Endothelial cell of umbilical vein (primary cell): Measurements from ENCODE around the gene RAI1. TPM values are rescaled to one million over a fixed set of nuclear protein-coding genes. Genes with fewer than 3 reads are reported as not detected.

Experiments used
- BruUV-seq: library from RNA; stranded (reverse); fragments of 400-500 nt; replicated peaks from 2 replicates; lab custom pipeline; 2021; lab: Mats Ljungman, UMichigan
- CTCF ChIA-PET: fragments of 300-600, 350-600 bp; sonication (Branson Sonifier 250); formaldehyde crosslinking; loops from one replicate; lab custom pipeline; 2021; ENCODE audit warnings: antibody characterized with exemption, inconsistent platforms; lab: Charles Lee
- POLR2A ChIA-PET: fragments of 300-600, 350-600 bp; sonication (Branson Sonifier 250); formaldehyde crosslinking; loops from one replicate; lab custom pipeline; 2021; ENCODE audit warnings: antibody characterized with exemption, inconsistent platforms; lab: Charles Lee
- DNase-seq: peaks from one replicate; pipeline ENCODE4 v3.0.0-alpha.2; 2011; ENCODE audit warnings: low read depth, low spot score
- FAIRE-seq: peaks from 2 replicates; lab custom pipeline; 2011; peaks lifted over from hg19 to GRCh38; lab: Jason Lieb, UNC
- H2AFZ ChIP-seq: 2 replicates; pipeline ENCODE4 v1.6.0; 2012; ENCODE audit warnings: low read depth, low read length, control low read depth, inconsistent platforms
- H3K27ac ChIP-seq: 2 replicates; pipeline ENCODE4 v1.5.1; 2011; ENCODE audit warnings: low read depth, mild to moderate bottlenecking, control low read depth, low read length, moderate library complexity; ENCODE audit not compliant: insufficient read depth
- H3K27me3 ChIP-seq, 2 experiments: 2 replicates each; pipeline versions ENCODE4 v1.6.0 to v1.6.1; 2011; ENCODE audit warnings: low read length in 2 of 2, mixed read lengths in 1 of 2; ENCODE audit not compliant: control insufficient read depth in 2 of 2, insufficient read depth in 2 of 2
- H3K36me3 ChIP-seq, 2 experiments: 2 replicates in 1 of 2; 3 replicates in 1 of 2; pipeline ENCODE4 v1.5.1; 2011; ENCODE audit warnings: low read length in 2 of 2, mild to moderate bottlenecking in 1 of 2, moderate library complexity in 1 of 2; ENCODE audit not compliant: control insufficient read depth in 2 of 2, insufficient read depth in 2 of 2; ENCODE audit errors: extremely low read depth in 1 of 2
- H3K4me1 ChIP-seq: 3 replicates; pipeline ENCODE4 v1.5.1; 2011; ENCODE audit warnings: mild to moderate bottlenecking, low read length; ENCODE audit not compliant: control insufficient read depth, insufficient read depth; ENCODE audit errors: extremely low read depth
- H3K4me2 ChIP-seq: 2 replicates; pipeline ENCODE4 v1.6.1; 2011; ENCODE audit warnings: low read length, control low read depth, mixed read lengths; ENCODE audit not compliant: insufficient read depth
- H3K4me3 ChIP-seq, 3 experiments: fragments of 200-600 bp in 1 of 3; sonication (generic), shearing (Covaris generic) in 1 of 3; replicated peaks in 1 of 3; 2 replicates each; pipeline ENCODE4 v1.5.1; 2011 to 2016; ENCODE audit warnings: control low read depth in 3 of 3, low read length in 3 of 3, mild to moderate bottlenecking in 2 of 3, inconsistent platforms in 1 of 3, low read depth in 1 of 3, moderate library complexity in 1 of 3; ENCODE audit not compliant: insufficient read depth in 1 of 3
- H3K79me2 ChIP-seq: 2 replicates; pipeline ENCODE4 v1.6.0; 2012; ENCODE audit warnings: low read length, inconsistent platforms; ENCODE audit not compliant: control insufficient read depth, insufficient read depth
- H3K9ac ChIP-seq: replicated peaks from 2 replicates; pipeline ENCODE3; 2011; ENCODE audit warnings: low read length, control low read depth; ENCODE audit not compliant: insufficient read depth; ENCODE audit errors: extremely low read depth
- H3K9me1 ChIP-seq: replicated peaks from 3 replicates; pipeline ENCODE4 v1.6.0; 2011; ENCODE audit warnings: mild to moderate bottlenecking, low read length; ENCODE audit not compliant: control insufficient read depth, insufficient read depth; ENCODE audit errors: extremely low read depth
- H3K9me3 ChIP-seq: replicated peaks from 2 replicates; pipeline ENCODE4 v1.5.1; 2012; ENCODE audit warnings: low read length, inconsistent platforms; ENCODE audit not compliant: control insufficient read depth, insufficient read depth
- H4K20me1 ChIP-seq: replicated peaks from 2 replicates; pipeline ENCODE3; 2011; ENCODE audit warnings: mild to moderate bottlenecking, low read length; ENCODE audit not compliant: control insufficient read depth, insufficient read depth; ENCODE audit errors: extremely low read depth
- CTCF ChIP-seq, 2 donors: IDR thresholded peaks; 1 replicate in 1 of 2; 2 replicates in 1 of 2; pipeline ENCODE4 v1.5.1; 2011; ENCODE audit warnings: low read length in 2 of 2, mild to moderate bottlenecking in 2 of 2, moderate library complexity in 2 of 2, control low read depth in 1 of 2, inconsistent platforms in 1 of 2, low read depth in 1 of 2; ENCODE audit not compliant: insufficient read depth in 1 of 2; ENCODE audit errors: extremely low read depth in 1 of 2
- EZH2 ChIP-seq: IDR thresholded peaks from 2 replicates; pipeline ENCODE4 v1.6.1; 2012; ENCODE audit warnings: borderline replicate concordance, low read depth, mild to moderate bottlenecking, moderate library complexity, low read length, inconsistent platforms; ENCODE audit not compliant: severe bottlenecking
- FOS ChIP-seq: IDR thresholded peaks from 2 replicates; pipeline ENCODE4 v1.6.1; 2011; ENCODE audit warnings: mild to moderate bottlenecking, low read length, moderate library complexity, borderline replicate concordance; ENCODE audit not compliant: insufficient read depth
- GATA2 ChIP-seq: IDR thresholded peaks from 2 replicates; pipeline ENCODE4 v1.7.0; 2011; ENCODE audit warnings: low read depth, mild to moderate bottlenecking, moderate library complexity, mixed read lengths, low read length; ENCODE audit not compliant: insufficient read length, insufficient read depth
- JUN ChIP-seq: IDR thresholded peaks from 2 replicates; pipeline ENCODE4 v1.6.1; 2011; ENCODE audit warnings: borderline replicate concordance, low read depth; ENCODE audit not compliant: insufficient read length, insufficient read depth
- MAX ChIP-seq: IDR thresholded peaks from 2 replicates; pipeline ENCODE4 v1.6.1; 2011; ENCODE audit not compliant: insufficient read depth, insufficient read length
- MYC ChIP-seq: IDR thresholded peaks from one replicate; pipeline ENCODE4 v1.6.1; 2011; ENCODE audit warnings: mild to moderate bottlenecking, low read depth, low read length
- POLR2A ChIP-seq: IDR thresholded peaks from 2 replicates; pipeline ENCODE4 v1.6.1; 2012; ENCODE audit warnings: low read depth, mild to moderate bottlenecking, control low read depth, low read length
- POLR2AphosphoS5 ChIP-seq: IDR thresholded peaks from 2 replicates; pipeline ENCODE4 v1.6.1; 2012; ENCODE audit warnings: low read depth, mild to moderate bottlenecking, control low read depth, low read length, moderate library complexity; ENCODE audit not compliant: insufficient read depth
- dilution Hi-C: fragments of 300-500 bp; cut with MboI; formaldehyde crosslinking; loops from one replicate; pipeline ENCODE4 v1.15.0; 2019; ENCODE audit warnings: low sequenced_read_pairs; ENCODE audit not compliant: extremely low pct_ligation_motif_present
- intact Hi-C: fragments of 100-400 bp; cut with micrococcal nuclease; formaldehyde crosslinking; loops from one replicate; pipeline ENCODE4 v1.10.0; 2022
- polyA plus RNA-seq, 4 experiments: library from polyadenylated mRNA; depleted of rRNA in 3 of 4; stranded (reverse) in 3 of 4; unstranded in 1 of 4; fragments of >200 nt; gene quantifications; 2 replicates each; pipeline versions ENCODE4 v1.2.1 to v1.2.3, GENCODE V29; 2011 to 2012; ENCODE audit warnings: missing spikeins in 1 of 4
- total RNA-seq: library from RNA; stranded (reverse); gene quantifications from 2 replicates; pipeline ENCODE4 v1.2.3, GENCODE V29; 2021

Gene RAI1
- total and polyA plus RNA-seq, 2 donors (not counting 3 experiments of a cell fraction or from before 2014, with no cell fraction given): 7.8 to 43.3 TPM

GRCh38 chr17:17805575-17805974, 124.3 kb downstream of the RAI1 start:
- no peak for FAIRE-seq
- no peaks in the 10 kb centered on the region for H3K27me3 ChIP-seq
- no peaks in the 10 kb centered on the region for H3K9me1 ChIP-seq
- H4K20me1 ChIP-seq: no peaks in the 10 kb centered on the region
- H3K4me2 ChIP-seq: no peak overlapping the region
- no peaks in the 10 kb centered on the region for H3K79me2 ChIP-seq
- H3K9ac ChIP-seq: no peak overlapping the region
- no peak overlapping the region for H3K27ac ChIP-seq
- ChIA-PET CTCF (interaction anchor here (1.1 kb wide), 1 partner anchor 114 kb away, joined by 4 read pairs; no protein-coding TSS in a partner anchor), POLR2A (no interaction called here)
- H3K4me1 ChIP-seq: no peaks in the 10 kb centered on the region
- TF ChIP-seq FOS (no peak), GATA2 (no peak), MYC (no peak), POLR2A (no peak), POLR2AphosphoS5 (no peak), MAX (no peak), EZH2 (no peak), JUN (no peak), CTCF (IDR thresholded peaks at IDR 0.05; ENCODE audit: extremely low read depth in 1 of 2, insufficient read depth in 1 of 2, low read depth in 1 of 2, low read length in 2 of 2) (no peak)
- H3K9me3 ChIP-seq: no peaks in the 10 kb centered on the region
- H3K4me3 ChIP-seq: no peak overlapping the region
- DNase-seq: no peak
- dilution Hi-C loops: no loop called here
- intact Hi-C loops: no loop called here
- peaks cover 3 to 21% of the 10 kb centered on the region in 2 experiments for H3K36me3 ChIP-seq
- no TSS peak for BruUV-seq
- no peak overlapping the region for H2AFZ ChIP-seq
